Spleen (tissue), 11 donors: Measurements from ENCODE around the gene CDH7. TPM values are rescaled to one million over a fixed set of nuclear protein-coding genes. Genes with fewer than 3 reads are reported as not detected.

Experiments
- DNase-seq: peaks from one replicate; pipeline ENCODE4 v3.0.0-alpha.2; 2020
- H3K27ac ChIP-seq, 8 donors: fragments of 200-600 bp; sonication (generic) in 7 of 8; 1 replicate in 4 of 8; 2 replicates in 4 of 8; pipeline versions ENCODE4 v1.5.0 to v1.8.0; 2016 to 2021; ENCODE audit warnings: inconsistent platforms in 4 of 8, mild to moderate bottlenecking in 4 of 8, moderate library complexity in 1 of 8
- H3K27me3 ChIP-seq, 7 donors: fragments of 200-600 bp; sonication (generic) in 6 of 7; replicated peaks in 1 of 7; 1 replicate in 4 of 7; 2 replicates in 3 of 7; pipeline versions ENCODE4 v1.5.0 to v1.8.0; 2016 to 2021; ENCODE audit warnings: inconsistent platforms in 3 of 7, mild to moderate bottlenecking in 1 of 7
- H3K36me3 ChIP-seq, 6 donors: fragments of 200-600 bp; sonication (generic) in 5 of 6; 1 replicate in 4 of 6; 2 replicates in 2 of 6; pipeline versions ENCODE4 v1.5.0 to v1.8.0; 2016 to 2021; ENCODE audit warnings: inconsistent platforms in 2 of 6
- H3K4me1 ChIP-seq, 6 donors: fragments of 200-600 bp; sonication (generic) in 5 of 6; 1 replicate in 3 of 6; 2 replicates in 3 of 6; pipeline versions ENCODE4 v1.5.0 to v1.8.0; 2016 to 2021; ENCODE audit warnings: inconsistent platforms in 3 of 6
- H3K4me3 ChIP-seq, 8 donors: fragments of 200-600 bp; sonication (generic) in 7 of 8; 1 replicate in 4 of 8; 2 replicates in 4 of 8; pipeline versions ENCODE4 v1.5.0 to v1.8.0; 2016 to 2021; ENCODE audit warnings: inconsistent platforms in 4 of 8, mild to moderate bottlenecking in 4 of 8, moderate library complexity in 2 of 8
- H3K9me3 ChIP-seq, 8 donors: fragments of 200-600 bp; sonication (generic) in 7 of 8; 1 replicate in 4 of 8; 2 replicates in 4 of 8; pipeline versions ENCODE4 v1.5.0 to v1.8.0; 2016 to 2021; ENCODE audit warnings: inconsistent platforms in 4 of 8
- CTCF ChIP-seq, 11 experiments: fragments of 200-600 bp in 7 of 11; fragments of 450-650 bp in 4 of 11; sonication (generic) in 4 of 11; IDR thresholded peaks in 8 of 11; conservative IDR thresholded peaks in 3 of 11; 1 replicate in 7 of 11; 2 replicates in 4 of 11; pipeline versions ENCODE4 v1.4.0 to v1.8.0; 2016 to 2021; ENCODE audit warnings: antibody characterized with exemption in 11 of 11, inconsistent platforms in 4 of 11, mild to moderate bottlenecking in 1 of 11
- POLR2A ChIP-seq, 3 donors: fragments of 450-650 bp; IDR thresholded peaks; one replicate each; pipeline ENCODE4 v1.5.1; 2017; ENCODE audit warnings: antibody characterized with exemption in 3 of 3, mild to moderate bottlenecking in 1 of 3
- POLR2AphosphoS5 ChIP-seq, 3 donors: sonication (generic); formaldehyde crosslinking; IDR thresholded peaks; one replicate each; pipeline ENCODE4 v1.5.1; 2017; ENCODE audit warnings: antibody characterized with exemption in 3 of 3
- WGBS, 5 donors: extraction: QIAGEN DNeasy Blood & Tissue Kit in 3 of 5; methylation state at CpG; one replicate each; pipeline versions ENCODE4 v1.1.5 to v1.1.7; 2013 to 2018; 5-methylcytosine and 5-hydroxymethylcytosine counted together
- intact Hi-C: fragments of 100-400 bp; cut with DNase I; formaldehyde crosslinking; loops from one replicate; pipeline ENCODE4 v1.15.0; 2023; ENCODE audit warnings: low total_unique reads
- polyA plus RNA-seq, 3 donors: library from polyadenylated mRNA; stranded (reverse); fragments of 200-250 nt; gene quantifications; one replicate each; pipeline ENCODE4 v1.2.1, GENCODE V29; 2013
- total RNA-seq, 7 donors: library from RNA; depleted of rRNA in 3 of 7; stranded (reverse); fragments of >200 nt in 3 of 7; fragmentation: NEBNext Ultra II Directional in 4 of 7; extraction: Animal tissue kit (Norgen Biotek cat#: 25700) in 4 of 7; gene quantifications; one replicate each; pipeline versions ENCODE4 v1.1.0 to v1.2.1, GENCODE V29; 2016 to 2021
- donor health status: healthy with polysubstance abuse.
- donor health status: DM: no; HTN: no; CAD: no; lungs with moderate emphysema.
- donor health status: DM: no; HTN: no; CAD: no.
- donor health status: Bipolar disorder and iron deficiency.
- donor health status: healthy.
- donor health status: DM: no; HTN: no; CAD: no.
- donor health status: DM: yes; HTN: yes; CAD: no.

The CDH7 gene
- total and polyA plus RNA-seq, 10 donors: under 0.01 to 0.09 (median 0.06) TPM; not detected in 6

GRCh38 chr18:65737471-65737955, 13.3 kb upstream of the CDH7 start:
- no peaks in the 10 kb centered on the region for H3K36me3 ChIP-seq
- no peak for DNase-seq
- WGBS, 5 donors: 32 to 57% (median 43%) methylated on average over 2 of the region's 2 CpGs
- H3K27me3 ChIP-seq: no peaks in the 10 kb centered on the region
- H3K27ac ChIP-seq: no peak overlapping the region
- H3K4me3 ChIP-seq: no peak overlapping the region
- intact Hi-C loops: no loop called here
- no peaks in the 10 kb centered on the region for H3K9me3 ChIP-seq
- no peaks in the 10 kb centered on the region for H3K4me1 ChIP-seq
- TF ChIP-seq CTCF (IDR thresholded peaks at IDR 0.05 in 8 of 11, conservative IDR thresholded peaks at IDR 0.05 in 3 of 11): no peak
- no peak for TF ChIP-seq POLR2A (IDR thresholded peaks at IDR 0.05)
- no peak for TF ChIP-seq POLR2AphosphoS5 (IDR thresholded peaks at IDR 0.05)

- no peak for TF ChIP-seq POLR2AphosphoS5 (IDR thresholded peaks at IDR 0.05)
- no peak for TF ChIP-seq CTCF (IDR thresholded peaks at IDR 0.05 in 8 of 11, conservative IDR thresholded peaks at IDR 0.05 in 3 of 11)
- TF ChIP-seq POLR2A (IDR thresholded peaks at IDR 0.05): no peak
- H3K27me3 ChIP-seq: peaks cover 0 to 35% (median 17%) of the 10 kb centered on the region in 7 donors
- no peaks in the 10 kb centered on the region for H3K36me3 ChIP-seq
- DNase-seq: no peak
- H3K4me1 ChIP-seq: peaks cover 0 to 15% (median 7%) of the 10 kb centered on the region in 6 donors
- intact Hi-C loops: no loop called here
- 51 to 77% (median 68%) methylated on average over 3 of the region's 3 CpGs for WGBS, 5 donors
- H3K9me3 ChIP-seq: peaks cover 0 to 8% (median 0%) of the 10 kb centered on the region in 8 donors
- no peak overlapping the region for H3K27ac ChIP-seq
- no peak overlapping the region for H3K4me3 ChIP-seq
Measured at GRCh38 chr18:65746936-65747335, 3.9 kb upstream of the CDH7 start.

GRCh38 chr18:65748321-65748720, 2.5 kb upstream of the CDH7 start:
- Histone ChIP-seq H3K27ac (no peak overlapping the region), H3K4me3 (no peak overlapping the region), H3K4me1 (peaks cover 0 to 15% (median 7%) of the 10 kb centered on the region in 6 donors), H3K36me3 (no peaks in the 10 kb centered on the region), H3K27me3 (peaks cover 0 to 38% (median 17%) of the 10 kb centered on the region in 7 donors), H3K9me3 (peaks cover 0 to 8% (median 0%) of the 10 kb centered on the region in 8 donors)
- no peak for TF ChIP-seq POLR2AphosphoS5 (IDR thresholded peaks at IDR 0.05)
- no peak for DNase-seq
- intact Hi-C loops: no loop called here
- WGBS, 5 donors: 63 to 94% (median 66%) methylated on average over 2 of the region's 2 CpGs

- H3K4me1 ChIP-seq: peaks cover 0 to 15% (median 7%) of the 10 kb centered on the region in 6 donors
- TF ChIP-seq CTCF (IDR thresholded peaks at IDR 0.05 in 8 of 11, conservative IDR thresholded peaks at IDR 0.05 in 3 of 11) (no peak), POLR2AphosphoS5 (IDR thresholded peaks at IDR 0.05) (no peak), POLR2A (IDR thresholded peaks at IDR 0.05) (no peak)
- no peaks in the 10 kb centered on the region for H3K36me3 ChIP-seq
- H3K9me3 ChIP-seq: peaks cover 0 to 8% (median 0%) of the 10 kb centered on the region in 8 donors
- WGBS, 5 donors: 10 to 15% (median 13%) methylated on average over 8 of the region's 8 CpGs
- intact Hi-C loops: no loop called here
- H3K27me3 ChIP-seq: peaks cover 0 to 42% (median 17%) of the 10 kb centered on the region in 7 donors
- DNase-seq: no peak
- H3K27ac ChIP-seq: no peak overlapping the region
- no peak overlapping the region for H3K4me3 ChIP-seq
Measured at GRCh38 chr18:65749841-65750240, 971 bp upstream of the CDH7 start.
